ENCODE results near the gene PTGES3L.

GRCh38 chr17:42982266-42982665 lies 2.4 kb upstream of the PTGES3L start:
- TF ChIP-seq, protein P1, sequence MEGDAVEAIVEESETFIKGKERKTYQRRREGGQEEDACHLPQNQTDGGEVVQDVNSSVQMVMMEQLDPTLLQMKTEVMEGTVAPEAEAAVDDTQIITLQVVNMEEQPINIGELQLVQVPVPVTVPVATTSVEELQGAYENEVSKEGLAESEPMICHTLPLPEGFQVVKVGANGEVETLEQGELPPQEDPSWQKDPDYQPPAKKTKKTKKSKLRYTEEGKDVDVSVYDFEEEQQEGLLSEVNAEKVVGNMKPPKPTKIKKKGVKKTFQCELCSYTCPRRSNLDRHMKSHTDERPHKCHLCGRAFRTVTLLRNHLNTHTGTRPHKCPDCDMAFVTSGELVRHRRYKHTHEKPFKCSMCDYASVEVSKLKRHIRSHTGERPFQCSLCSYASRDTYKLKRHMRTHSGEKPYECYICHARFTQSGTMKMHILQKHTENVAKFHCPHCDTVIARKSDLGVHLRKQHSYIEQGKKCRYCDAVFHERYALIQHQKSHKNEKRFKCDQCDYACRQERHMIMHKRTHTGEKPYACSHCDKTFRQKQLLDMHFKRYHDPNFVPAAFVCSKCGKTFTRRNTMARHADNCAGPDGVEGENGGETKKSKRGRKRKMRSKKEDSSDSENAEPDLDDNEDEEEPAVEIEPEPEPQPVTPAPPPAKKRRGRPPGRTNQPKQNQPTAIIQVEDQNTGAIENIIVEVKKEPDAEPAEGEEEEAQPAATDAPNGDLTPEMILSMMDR (IDR thresholded peaks at IDR 0.05; ENCODE audit: low read depth, low read length, missing input control): no peak
- TF ChIP-seq ZBTB33 (IDR thresholded peaks at IDR 0.05) (no peak), SP1 (IDR thresholded peaks at IDR 0.05) (no peak)

Data from liver (tissue), 3 donors.